Tibial nerve (tissue), 4 donors: ENCODE data around the gene CKAP2L.

Experiments used
- EP300 ChIP-seq, 2 donors: sonication (generic); formaldehyde crosslinking; IDR thresholded peaks; one replicate each; pipeline ENCODE4 v1.6.1; 2017; ENCODE audit warnings: antibody characterized with exemption in 2 of 2, mild to moderate bottlenecking in 1 of 2
- POLR2A ChIP-seq, 2 donors: fragments of 450-650 bp; IDR thresholded peaks; one replicate each; pipeline ENCODE4 v1.6.1; 2017; ENCODE audit warnings: antibody characterized with exemption in 2 of 2, mild to moderate bottlenecking in 2 of 2, moderate library complexity in 2 of 2
- TF ChIP-seq, protein P1 (sequence below), 5 experiments: fragments of 200-600 bp in 3 of 5; fragments of 450-650 bp in 2 of 5; sonication (generic) in 3 of 5; IDR thresholded peaks; one replicate each; pipeline ENCODE4 v1.5.1; 2016 to 2019; ENCODE audit warnings: antibody characterized with exemption in 5 of 5, mild to moderate bottlenecking in 3 of 5, moderate library complexity in 2 of 5

DNA sequence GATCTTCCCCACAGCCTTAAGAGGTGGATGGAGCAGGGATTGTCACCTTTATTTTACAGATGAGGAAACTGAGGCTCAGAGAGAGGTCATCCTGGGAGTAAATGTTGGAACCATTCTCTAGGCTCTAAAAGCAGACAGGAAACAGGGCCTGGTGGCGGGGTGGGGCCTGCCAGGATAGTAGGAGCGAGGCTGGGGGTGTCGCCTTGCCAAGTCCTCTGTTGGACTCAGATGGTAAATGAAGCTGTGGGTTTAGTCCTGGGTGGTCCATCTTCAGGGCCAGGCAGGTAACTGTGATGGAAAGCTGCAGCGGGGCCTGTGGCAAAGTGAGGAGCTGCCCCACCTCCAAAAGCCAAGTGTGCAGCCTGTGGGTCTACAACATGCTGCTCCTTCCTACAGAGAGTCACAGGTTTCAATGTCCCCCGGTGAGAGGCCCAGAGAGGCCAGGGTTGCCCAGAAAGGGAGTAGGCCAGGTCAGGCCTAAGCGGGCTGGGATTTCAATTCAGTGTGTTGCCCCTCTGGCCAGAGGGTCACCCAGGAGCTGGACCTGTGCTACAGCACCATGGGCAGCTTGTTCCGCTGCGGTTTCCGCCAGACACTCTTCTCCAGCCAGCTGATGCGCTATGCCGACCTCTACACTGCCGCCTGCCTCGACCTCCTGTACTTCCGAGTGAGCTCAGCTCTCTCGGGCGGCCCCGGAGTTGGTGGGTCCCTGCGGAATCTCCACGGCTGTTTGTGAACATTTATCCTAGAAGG is 37.0 kb downstream of the CKAP2L start:
- TF ChIP-seq, protein P1, sequence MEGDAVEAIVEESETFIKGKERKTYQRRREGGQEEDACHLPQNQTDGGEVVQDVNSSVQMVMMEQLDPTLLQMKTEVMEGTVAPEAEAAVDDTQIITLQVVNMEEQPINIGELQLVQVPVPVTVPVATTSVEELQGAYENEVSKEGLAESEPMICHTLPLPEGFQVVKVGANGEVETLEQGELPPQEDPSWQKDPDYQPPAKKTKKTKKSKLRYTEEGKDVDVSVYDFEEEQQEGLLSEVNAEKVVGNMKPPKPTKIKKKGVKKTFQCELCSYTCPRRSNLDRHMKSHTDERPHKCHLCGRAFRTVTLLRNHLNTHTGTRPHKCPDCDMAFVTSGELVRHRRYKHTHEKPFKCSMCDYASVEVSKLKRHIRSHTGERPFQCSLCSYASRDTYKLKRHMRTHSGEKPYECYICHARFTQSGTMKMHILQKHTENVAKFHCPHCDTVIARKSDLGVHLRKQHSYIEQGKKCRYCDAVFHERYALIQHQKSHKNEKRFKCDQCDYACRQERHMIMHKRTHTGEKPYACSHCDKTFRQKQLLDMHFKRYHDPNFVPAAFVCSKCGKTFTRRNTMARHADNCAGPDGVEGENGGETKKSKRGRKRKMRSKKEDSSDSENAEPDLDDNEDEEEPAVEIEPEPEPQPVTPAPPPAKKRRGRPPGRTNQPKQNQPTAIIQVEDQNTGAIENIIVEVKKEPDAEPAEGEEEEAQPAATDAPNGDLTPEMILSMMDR (IDR thresholded peaks at IDR 0.05), result no peak
- TF ChIP-seq POLR2A (IDR thresholded peaks at IDR 0.05) (no peak), EP300 (IDR thresholded peaks at IDR 0.05) (no peak)
